Measurements from ENCODE around the gene CRYBG2. TPM values are rescaled to one million over a fixed set of nuclear protein-coding genes. Genes with fewer than 3 reads are reported as not detected.
A peak's percentile ranks its signal among the peaks of the same experiment; 100 is the strongest.

Gene CRYBG2
- total and polyA plus RNA-seq, 2 of the 13 experiments (the other 11 are each of a cell fraction or from before 2014, with no cell fraction given), result 1.3 to 2.9 TPM

GRCh38 chr1:26358411-26359384 lies 4.8 kb upstream of the CRYBG2 start (continued):
- no peak for TF ChIP-seq JDP2 (CRISPR knock-in tag; IDR thresholded peaks at IDR 0.05; ENCODE audit: borderline replicate concordance)
- no peak for TF ChIP-seq RORA (CRISPR knock-in tag; IDR thresholded peaks at IDR 0.05)
- no peak for TF ChIP-seq ZNF543 (CRISPR knock-in tag; IDR thresholded peaks at IDR 0.05)
- TF ChIP-seq ZIK1 (CRISPR knock-in tag; IDR thresholded peaks at IDR 0.05; ENCODE audit: borderline replicate concordance, low read depth), result no peak
- TF ChIP-seq, protein P1, sequence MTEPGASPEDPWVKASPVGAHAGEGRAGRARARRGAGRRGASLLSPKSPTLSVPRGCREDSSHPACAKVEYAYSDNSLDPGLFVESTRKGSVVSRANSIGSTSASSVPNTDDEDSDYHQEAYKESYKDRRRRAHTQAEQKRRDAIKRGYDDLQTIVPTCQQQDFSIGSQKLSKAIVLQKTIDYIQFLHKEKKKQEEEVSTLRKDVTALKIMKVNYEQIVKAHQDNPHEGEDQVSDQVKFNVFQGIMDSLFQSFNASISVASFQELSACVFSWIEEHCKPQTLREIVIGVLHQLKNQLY (CRISPR knock-in tag; IDR thresholded peaks at IDR 0.05), result no peak
- TF ChIP-seq, protein P2, sequence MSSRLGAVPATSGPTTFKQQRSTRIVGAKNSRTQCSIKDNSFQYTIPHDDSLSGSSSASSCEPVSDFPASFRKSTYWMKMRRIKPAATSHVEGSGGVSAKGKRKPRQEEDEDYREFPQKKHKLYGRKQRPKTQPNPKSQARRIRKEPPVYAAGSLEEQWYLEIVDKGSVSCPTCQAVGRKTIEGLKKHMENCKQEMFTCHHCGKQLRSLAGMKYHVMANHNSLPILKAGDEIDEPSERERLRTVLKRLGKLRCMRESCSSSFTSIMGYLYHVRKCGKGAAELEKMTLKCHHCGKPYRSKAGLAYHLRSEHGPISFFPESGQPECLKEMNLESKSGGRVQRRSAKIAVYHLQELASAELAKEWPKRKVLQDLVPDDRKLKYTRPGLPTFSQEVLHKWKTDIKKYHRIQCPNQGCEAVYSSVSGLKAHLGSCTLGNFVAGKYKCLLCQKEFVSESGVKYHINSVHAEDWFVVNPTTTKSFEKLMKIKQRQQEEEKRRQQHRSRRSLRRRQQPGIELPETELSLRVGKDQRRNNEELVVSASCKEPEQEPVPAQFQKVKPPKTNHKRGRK (CRISPR knock-in tag; IDR thresholded peaks at IDR 0.05), result no peak
- no peak; the same call in 1 of the 2 replicates for TF ChIP-seq SIX4 (CRISPR knock-in tag; IDR thresholded peaks at IDR 0.05)
- TF ChIP-seq ZZZ3 (CRISPR knock-in tag; IDR thresholded peaks at IDR 0.05; ENCODE audit: borderline replicate concordance), result no peak
- peak; percentile 75 for TF ChIP-seq ZNF121 (CRISPR knock-in tag; IDR thresholded peaks at IDR 0.05)
- TF ChIP-seq MLXIP (CRISPR knock-in tag; IDR thresholded peaks at IDR 0.05; ENCODE audit: borderline replicate concordance), result no peak
- TF ChIP-seq ZNF678 (CRISPR knock-in tag; IDR thresholded peaks at IDR 0.05), result no peak
- TF ChIP-seq NR1H2 (CRISPR knock-in tag; IDR thresholded peaks at IDR 0.05; ENCODE audit: borderline replicate concordance, low read depth), result no peak
- no peak for TF ChIP-seq SMAD1 (CRISPR knock-in tag; IDR thresholded peaks at IDR 0.05; ENCODE audit: borderline replicate concordance, low read depth)
- peak; percentile 95 for TF ChIP-seq TFAP4 (IDR thresholded peaks at IDR 0.05; ENCODE audit: borderline replicate concordance, low read depth)
- TF ChIP-seq PAF1 (CRISPR knock-in tag; IDR thresholded peaks at IDR 0.05), result no peak
- no peak for TF ChIP-seq PLRG1 (conservative IDR thresholded peaks at IDR 0.05)
- TF ChIP-seq, protein P3, sequence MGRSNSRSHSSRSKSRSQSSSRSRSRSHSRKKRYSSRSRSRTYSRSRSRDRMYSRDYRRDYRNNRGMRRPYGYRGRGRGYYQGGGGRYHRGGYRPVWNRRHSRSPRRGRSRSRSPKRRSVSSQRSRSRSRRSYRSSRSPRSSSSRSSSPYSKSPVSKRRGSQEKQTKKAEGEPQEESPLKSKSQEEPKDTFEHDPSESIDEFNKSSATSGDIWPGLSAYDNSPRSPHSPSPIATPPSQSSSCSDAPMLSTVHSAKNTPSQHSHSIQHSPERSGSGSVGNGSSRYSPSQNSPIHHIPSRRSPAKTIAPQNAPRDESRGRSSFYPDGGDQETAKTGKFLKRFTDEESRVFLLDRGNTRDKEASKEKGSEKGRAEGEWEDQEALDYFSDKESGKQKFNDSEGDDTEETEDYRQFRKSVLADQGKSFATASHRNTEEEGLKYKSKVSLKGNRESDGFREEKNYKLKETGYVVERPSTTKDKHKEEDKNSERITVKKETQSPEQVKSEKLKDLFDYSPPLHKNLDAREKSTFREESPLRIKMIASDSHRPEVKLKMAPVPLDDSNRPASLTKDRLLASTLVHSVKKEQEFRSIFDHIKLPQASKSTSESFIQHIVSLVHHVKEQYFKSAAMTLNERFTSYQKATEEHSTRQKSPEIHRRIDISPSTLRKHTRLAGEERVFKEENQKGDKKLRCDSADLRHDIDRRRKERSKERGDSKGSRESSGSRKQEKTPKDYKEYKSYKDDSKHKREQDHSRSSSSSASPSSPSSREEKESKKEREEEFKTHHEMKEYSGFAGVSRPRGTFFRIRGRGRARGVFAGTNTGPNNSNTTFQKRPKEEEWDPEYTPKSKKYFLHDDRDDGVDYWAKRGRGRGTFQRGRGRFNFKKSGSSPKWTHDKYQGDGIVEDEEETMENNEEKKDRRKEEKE (IDR thresholded peaks at IDR 0.05), result no peak
- no peak for TF ChIP-seq ZNF337 (CRISPR knock-in tag; IDR thresholded peaks at IDR 0.05; ENCODE audit: borderline replicate concordance, low read depth)
- no peak for TF ChIP-seq SOX6 (IDR thresholded peaks at IDR 0.05)
- peak; percentile 65 for TF ChIP-seq SOX6 (CRISPR knock-in tag; IDR thresholded peaks at IDR 0.05)
- TF ChIP-seq RAD51 (IDR thresholded peaks at IDR 0.05; ENCODE audit: borderline replicate concordance), result no peak
